ENCODE data around the gene NUDCD2.

DNA sequence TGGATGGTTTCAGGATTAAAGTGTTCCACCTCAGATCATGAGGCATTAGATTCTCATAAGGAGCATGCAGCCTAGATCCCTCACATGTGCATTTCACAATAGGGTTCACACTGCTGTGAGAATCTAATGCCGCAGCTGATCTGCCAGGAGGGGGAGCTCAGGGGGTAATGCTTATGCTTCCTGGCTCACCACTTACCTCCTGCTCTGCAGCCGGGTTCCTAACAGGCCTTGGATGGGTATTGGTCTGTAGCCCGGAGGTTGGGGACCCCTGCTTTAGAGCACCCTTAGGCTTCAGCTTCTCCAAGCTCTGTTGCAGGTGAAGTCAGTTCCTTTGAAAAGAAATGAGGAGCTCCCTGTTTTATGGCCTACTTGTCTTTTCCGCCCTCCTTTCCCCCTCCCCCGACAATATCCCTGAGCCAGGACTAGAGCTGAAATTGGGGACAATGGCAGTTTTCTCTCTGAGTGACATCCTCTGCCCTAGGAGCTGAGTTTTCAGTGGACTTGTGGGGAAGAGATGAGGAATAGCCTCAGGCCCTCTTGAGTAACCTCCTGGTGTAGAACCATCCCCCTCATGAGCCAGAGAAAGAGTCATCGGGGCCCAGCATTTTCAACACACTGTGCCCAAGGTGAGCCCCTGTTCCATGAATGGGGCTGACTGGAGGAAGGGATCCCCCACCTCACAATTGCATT, 29.3 kb upstream of the NUDCD2 start:
- TF ChIP-seq BHLHE40 (IDR thresholded peaks at IDR 0.05; ENCODE audit: borderline replicate concordance), result no peak
- TF ChIP-seq TARDBP (IDR thresholded peaks at IDR 0.05), result no peak
- TF ChIP-seq, protein P1, sequence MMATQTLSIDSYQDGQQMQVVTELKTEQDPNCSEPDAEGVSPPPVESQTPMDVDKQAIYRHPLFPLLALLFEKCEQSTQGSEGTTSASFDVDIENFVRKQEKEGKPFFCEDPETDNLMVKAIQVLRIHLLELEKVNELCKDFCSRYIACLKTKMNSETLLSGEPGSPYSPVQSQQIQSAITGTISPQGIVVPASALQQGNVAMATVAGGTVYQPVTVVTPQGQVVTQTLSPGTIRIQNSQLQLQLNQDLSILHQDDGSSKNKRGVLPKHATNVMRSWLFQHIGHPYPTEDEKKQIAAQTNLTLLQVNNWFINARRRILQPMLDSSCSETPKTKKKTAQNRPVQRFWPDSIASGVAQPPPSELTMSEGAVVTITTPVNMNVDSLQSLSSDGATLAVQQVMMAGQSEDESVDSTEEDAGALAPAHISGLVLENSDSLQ (IDR thresholded peaks at IDR 0.05), result no peak
